Ishikawa (cell line): ENCODE data around the gene GABPB2.

Experiments used
- CEBPB ChIP-seq: IDR thresholded peaks from 2 replicates; pipeline ENCODE4 v1.6.1; 2012
- CREB1 ChIP-seq: IDR thresholded peaks from 2 replicates; pipeline ENCODE4 v1.6.1; 2012; ENCODE audit warnings: low read depth
- EGR1 ChIP-seq: IDR thresholded peaks from 2 replicates; pipeline ENCODE4 v1.6.1; 2012
- EP300 ChIP-seq: IDR thresholded peaks from 2 replicates; pipeline ENCODE4 v1.6.1; 2012; ENCODE audit warnings: borderline replicate concordance
- FOXM1 ChIP-seq: IDR thresholded peaks from 2 replicates; pipeline ENCODE4 v1.6.1; 2012; ENCODE audit warnings: low read depth, borderline replicate concordance
- MAX ChIP-seq: IDR thresholded peaks from 2 replicates; pipeline ENCODE4 v1.6.1; 2012
- NFIC ChIP-seq: IDR thresholded peaks from 2 replicates; pipeline ENCODE4 v1.6.1; 2012
- RAD21 ChIP-seq: IDR thresholded peaks from 2 replicates; pipeline ENCODE4 v1.6.1; 2012; ENCODE audit warnings: low read depth
- REST ChIP-seq: IDR thresholded peaks from 2 replicates; pipeline ENCODE4 v1.6.1; 2012; ENCODE audit warnings: low read depth, mild to moderate bottlenecking
- TAF1 ChIP-seq: IDR thresholded peaks from 2 replicates; pipeline ENCODE4 v1.6.1; 2012; ENCODE audit warnings: low read depth, mild to moderate bottlenecking
- TCF12 ChIP-seq: IDR thresholded peaks from 2 replicates; pipeline ENCODE4 v1.6.1; 2012; ENCODE audit warnings: low read depth
- TEAD4 ChIP-seq: IDR thresholded peaks from 2 replicates; pipeline ENCODE4 v1.6.1; 2012
- USF1 ChIP-seq: IDR thresholded peaks from 2 replicates; pipeline ENCODE4 v1.6.1; 2012
- YY1 ChIP-seq: IDR thresholded peaks from 2 replicates; pipeline ENCODE4 v1.6.1; 2012; ENCODE audit warnings: low read depth
- ZBTB7A ChIP-seq: IDR thresholded peaks from 2 replicates; pipeline ENCODE4 v1.6.1; 2012; ENCODE audit warnings: low read depth

Gene GABPB2

GRCh38 chr1:151055581-151055980 is 15.0 kb upstream of the GABPB2 start:
- no peak for TF ChIP-seq EP300
- no peak for TF ChIP-seq MAX
- no peak for TF ChIP-seq USF1
- no peak for TF ChIP-seq FOXM1
- no peak for TF ChIP-seq TCF12
- TF ChIP-seq ZBTB7A = no peak
- no peak for TF ChIP-seq EGR1
- no peak for TF ChIP-seq CEBPB
- no peak for TF ChIP-seq RAD21

GRCh38 chr1:151056149-151056548 is 14.4 kb upstream of the GABPB2 start:
- no peak for TF ChIP-seq YY1
- no peak for TF ChIP-seq TCF12
- no peak for TF ChIP-seq FOXM1
- TF ChIP-seq CEBPB = no peak
- TF ChIP-seq EGR1 = no peak
- TF ChIP-seq TAF1 = no peak

GRCh38 chr1:151058692-151059091 is 11.9 kb upstream of the GABPB2 start:
- TF ChIP-seq TCF12 = peak; percentile 73
- peak; percentile 30; the same call in 1 of the 2 replicates for TF ChIP-seq FOXM1
- no peak for TF ChIP-seq TEAD4
- no peak for TF ChIP-seq CREB1
- peak; percentile 15; the same call in 1 of the 2 replicates for TF ChIP-seq EP300
- peak; percentile 55; the same call in 1 of the 2 replicates for TF ChIP-seq TAF1
- TF ChIP-seq YY1 = peak; percentile 47
- TF ChIP-seq MAX = peak; percentile 71
- peak; percentile 66 for TF ChIP-seq NFIC

GRCh38 chr1:151059109-151060006 is 11.2 kb upstream of the GABPB2 start, which contains the start of gene CDC42SE1:
CDC42SE1 (minus strand) TSS chr1:151059622; CDS start chr1:151055730, 3,892 bp downstream.
- TF ChIP-seq NFIC (0 out of 2 replicates have a peak, but pooled peaks have one; percentile 10), CEBPB (peak; percentile 97), REST (no peak), RAD21 (peak; percentile 33; the same call in 1 of the 2 replicates), USF1 (no peak; the same call in 1 of the 2 replicates), YY1 (no peak), TCF12 (peak; percentile 31; the same call in 1 of the 2 replicates), ZBTB7A (peak; percentile 94), CREB1 (no peak), EP300 (0 out of 2 replicates have a peak, but pooled peaks have one; percentile 16), TEAD4 (no peak; the same call in 1 of the 2 replicates), TAF1 (peak; percentile 77), FOXM1 (no peak), MAX (peak; percentile 69), EGR1 (peak; percentile 51; the same call in 1 of the 2 replicates)

GRCh38 chr1:151060007-151060656 is 10.4 kb upstream of the GABPB2 start, which contains the start of gene MLLT11:
MLLT11 (plus strand) TSS chr1:151060397; CDS start chr1:151067225, 6,828 bp downstream.
- TF ChIP-seq TCF12 = peak; percentile 6; the same call in 1 of the 2 replicates
- TF ChIP-seq CREB1 = no peak
- TF ChIP-seq USF1 = no peak
